Psoas muscle (tissue), 8 donors: ENCODE data around the gene DMWD. TPM values are rescaled to one million over a fixed set of nuclear protein-coding genes. Genes with fewer than 3 reads are reported as not detected.

Experiments
- ATAC-seq, 4 donors: fragments of 200-7000 bp; cut with Tn5 transposase; one replicate each; pipeline ENCODE4 v1.9.1; 2020; ENCODE audit warnings: moderate library complexity in 3 of 4, mild to moderate bottlenecking in 2 of 4
- DNase-seq, 2 donors: peaks; one replicate each; pipeline ENCODE4 v3.0.0-alpha.2; 2020
- H3K27ac ChIP-seq: fragments of 200-600 bp; one replicate; pipeline ENCODE4 v1.8.0; 2022
- H3K27me3 ChIP-seq, 3 donors: fragments of 200-600 bp in 1 of 3; one replicate each; pipeline versions ENCODE4 v1.6.1 to v1.8.0; 2013 to 2022; ENCODE audit warnings: low read length in 2 of 3, mild to moderate bottlenecking in 2 of 3, moderate library complexity in 1 of 3; ENCODE audit not compliant: insufficient read depth in 3 of 3
- H3K36me3 ChIP-seq, 2 donors: fragments of 200-600 bp in 1 of 2; one replicate each; pipeline versions ENCODE4 v1.6.1 to v1.8.0; 2013 to 2022; ENCODE audit warnings: low read depth in 1 of 2, mild to moderate bottlenecking in 1 of 2, moderate library complexity in 1 of 2; ENCODE audit not compliant: insufficient read depth in 1 of 2
- H3K4me1 ChIP-seq: fragments of 200-600 bp; one replicate; pipeline ENCODE4 v1.8.0; 2022
- H3K4me3 ChIP-seq: fragments of 200-600 bp; one replicate; pipeline ENCODE4 v1.8.0; 2022; ENCODE audit warnings: mild to moderate bottlenecking
- H3K9me3 ChIP-seq: fragments of 200-600 bp; one replicate; pipeline ENCODE4 v1.8.0; 2022
- WGBS, 3 donors: extraction: QIAGEN DNeasy Blood & Tissue Kit; methylation state at CpG; one replicate each; pipeline versions ENCODE4 v1.1.6 to v1.1.7; 2013; 5-methylcytosine and 5-hydroxymethylcytosine counted together
- intact Hi-C, 2 donors: fragments of 100-400 bp; cut with DNase I; formaldehyde crosslinking; loops; one replicate each; pipeline versions ENCODE4 v1.11.0 to v1.14.2; 2022
- polyA plus RNA-seq, 3 donors: library from polyadenylated mRNA; stranded (reverse); fragments of 200-250 nt; gene quantifications; one replicate each; pipeline ENCODE4 v1.2.3, GENCODE V29; 2013
- total RNA-seq, 4 donors: library from RNA; stranded (reverse); fragmentation: NEBNext Ultra II Directional in 2 of 4; extraction: Animal tissue kit (Norgen Biotek cat#: 25700) in 2 of 4; gene quantifications; one replicate each; pipeline versions ENCODE4 v1.2.1 to v1.2.4, GENCODE V29; 2021 to 2023
- TF ChIP-seq, protein P1 (sequence below): fragments of 200-600 bp; IDR thresholded peaks from one replicate; pipeline ENCODE4 v1.8.0; 2022; ENCODE audit warnings: antibody characterized with exemption
- donor health status: healthy with polysubstance abuse.
- donor health status: DM: no; HTN: no; CAD: no; lungs with moderate emphysema.
- donor health status: Bipolar disorder and iron deficiency.
- donor health status: healthy.
- donor health status: DM: yes; HTN: yes; CAD: no.
- donor health status: DM: no; HTN: no; CAD: no.
- donor health status: DM: no; HTN: no; CAD: no.
- donor health status: DM: yes; HTN: yes; CAD: no.

DMWD gene
- total and polyA plus RNA-seq, 7 donors: 38.4 to 104 (median 54.3) TPM

DNA sequence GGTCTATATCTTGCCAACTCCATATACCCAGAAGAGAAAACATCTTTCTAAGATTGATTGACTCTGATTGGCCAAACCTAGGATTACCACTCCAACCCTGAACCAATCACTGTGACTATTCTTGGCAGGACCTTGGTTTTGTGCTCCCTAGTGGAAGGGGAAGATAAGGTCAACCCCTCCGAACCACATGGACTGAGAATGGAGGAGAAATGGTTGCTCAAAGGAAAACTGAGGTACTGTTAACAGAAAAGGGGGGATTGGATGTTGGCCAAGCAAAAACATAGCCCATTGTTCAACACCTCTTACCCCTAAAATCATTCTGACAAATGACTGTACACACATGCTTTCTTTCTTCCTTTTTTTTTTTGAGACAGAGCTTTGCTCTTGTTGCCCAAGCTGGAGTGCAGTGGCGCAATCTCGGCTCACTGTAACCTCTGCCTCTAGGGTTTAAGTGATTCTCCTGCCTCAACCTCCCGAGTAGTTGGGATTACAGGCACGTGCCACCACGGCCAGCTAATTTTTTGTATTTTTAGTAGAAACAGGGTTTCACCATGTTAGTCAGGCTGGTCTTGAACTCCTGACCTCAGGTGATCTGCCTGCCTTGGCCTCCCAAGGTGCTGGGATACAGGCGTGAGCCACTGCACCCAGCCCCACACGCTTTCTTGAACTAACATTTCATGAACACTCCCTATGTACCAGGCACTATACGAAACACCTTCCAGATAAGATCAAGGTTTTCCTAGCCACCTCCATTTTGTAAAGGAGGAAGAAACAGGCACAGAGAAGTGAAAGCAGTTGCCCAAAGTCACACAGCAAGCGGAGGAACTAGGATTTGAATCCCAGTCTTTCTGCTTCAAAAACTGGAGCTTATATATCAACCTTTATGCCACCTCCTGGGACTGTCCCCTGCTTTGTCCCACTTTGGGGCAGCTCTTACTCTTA, 52.9 kb downstream of the DMWD start:
- 84 to 86% (median 85%) methylated on average over 10 of the region's 10 CpGs for WGBS, 3 donors
- intact Hi-C loops: no loop called here
- Histone ChIP-seq H3K27ac (no peak overlapping the region), H3K36me3 (no peaks in the 10 kb centered on the region), H3K27me3 (no peaks in the 10 kb centered on the region), H3K4me1 (no peaks in the 10 kb centered on the region), H3K4me3 (no peak overlapping the region), H3K9me3 (no peaks in the 10 kb centered on the region)
- ATAC-seq: peak in 1 of 4 donors; percentile 30
- TF ChIP-seq, protein P1, sequence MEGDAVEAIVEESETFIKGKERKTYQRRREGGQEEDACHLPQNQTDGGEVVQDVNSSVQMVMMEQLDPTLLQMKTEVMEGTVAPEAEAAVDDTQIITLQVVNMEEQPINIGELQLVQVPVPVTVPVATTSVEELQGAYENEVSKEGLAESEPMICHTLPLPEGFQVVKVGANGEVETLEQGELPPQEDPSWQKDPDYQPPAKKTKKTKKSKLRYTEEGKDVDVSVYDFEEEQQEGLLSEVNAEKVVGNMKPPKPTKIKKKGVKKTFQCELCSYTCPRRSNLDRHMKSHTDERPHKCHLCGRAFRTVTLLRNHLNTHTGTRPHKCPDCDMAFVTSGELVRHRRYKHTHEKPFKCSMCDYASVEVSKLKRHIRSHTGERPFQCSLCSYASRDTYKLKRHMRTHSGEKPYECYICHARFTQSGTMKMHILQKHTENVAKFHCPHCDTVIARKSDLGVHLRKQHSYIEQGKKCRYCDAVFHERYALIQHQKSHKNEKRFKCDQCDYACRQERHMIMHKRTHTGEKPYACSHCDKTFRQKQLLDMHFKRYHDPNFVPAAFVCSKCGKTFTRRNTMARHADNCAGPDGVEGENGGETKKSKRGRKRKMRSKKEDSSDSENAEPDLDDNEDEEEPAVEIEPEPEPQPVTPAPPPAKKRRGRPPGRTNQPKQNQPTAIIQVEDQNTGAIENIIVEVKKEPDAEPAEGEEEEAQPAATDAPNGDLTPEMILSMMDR: no peak
- no peak for DNase-seq

DNA sequence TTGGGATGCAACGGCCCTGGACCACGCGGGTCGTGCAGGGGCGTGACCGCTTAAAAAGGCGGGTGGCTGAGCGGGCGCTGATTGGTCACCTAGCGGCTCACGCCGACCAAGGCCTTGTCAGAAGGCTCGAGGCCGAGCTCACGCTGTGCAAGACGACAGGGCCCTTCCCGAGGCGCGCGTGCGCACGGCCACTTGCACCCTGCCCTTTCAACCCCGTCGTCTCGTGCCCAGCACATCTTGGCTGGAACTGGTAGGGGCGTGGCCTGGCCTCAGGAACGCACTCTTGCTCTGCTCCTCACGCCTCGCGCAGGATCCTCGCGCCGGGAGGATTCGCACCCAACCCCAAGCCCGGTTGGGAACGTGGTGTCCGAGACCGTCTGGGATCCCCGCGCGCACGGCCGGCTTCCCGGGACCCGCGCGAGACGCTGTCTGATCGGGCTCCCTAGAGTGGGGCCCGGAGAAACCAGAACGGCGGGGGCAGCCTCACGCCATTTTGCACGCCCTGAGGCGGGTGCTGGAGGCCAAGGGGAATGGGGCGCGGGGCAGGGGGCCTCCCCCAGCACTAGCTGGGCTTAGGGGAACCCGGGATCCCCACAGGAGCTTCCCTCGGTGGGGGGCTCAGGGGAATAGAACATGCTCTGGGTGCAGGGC, 59.4 kb downstream of the DMWD start, which contains the start of gene MEIOSIN:
Gene MEIOSIN (plus strand): TSS at position 280 of the 651 bp plus-strand sequence. CDS start 1,938 bp downstream, outside the sequence.
- intact Hi-C loops: loop anchor here in 1 of 2 donors (5.0 kb wide), 1 partner anchor 34 kb away; the partner anchor contains the start of gene SIX5
- ATAC-seq: no peak
- 90 to 93% (median 92%) methylated on average over 57 to 59 of the region's 59 CpGs for WGBS, 3 donors

More for the DNA sequence above, 59.4 kb downstream of the DMWD start, which contains the start of gene MEIOSIN:
- H3K36me3 ChIP-seq: no peaks in the 10 kb centered on the region
- H3K4me1 ChIP-seq: peaks cover 8% of the 10 kb centered on the region
- no peaks in the 10 kb centered on the region for H3K9me3 ChIP-seq
- no peak for DNase-seq
- H3K27me3 ChIP-seq: no peaks in the 10 kb centered on the region
- no peak within 1 kb of the TSS for H3K27ac ChIP-seq
- TF ChIP-seq, protein P1: no peak
- H3K4me3 ChIP-seq: no peak within 1 kb of the TSS

Other genes starting within 250 kb of the DMWD start
- 10 to 100 TPM; 14.0 to 27.6 (median 17.6) TPM for gene OPA3, start 208.0 kb downstream of the DMWD start, total RNA-seq
- gene OPA3, start 208.0 kb downstream of the DMWD start, polyA plus RNA-seq: 10 to 100 TPM in 2 of 3 donors, 1 to 10 TPM in 1; 9.1 to 15.8 (median 12.4) TPM
- 1 to 10 TPM; 3.0 to 7.5 (median 3.9) TPM for gene GPR4, start 190.6 kb downstream of the DMWD start, total RNA-seq
- gene GPR4, start 190.6 kb downstream of the DMWD start, polyA plus RNA-seq: 1 to 10 TPM; 1.6 to 2.6 (median 2.4) TPM
- gene EML2, start 153.4 kb downstream of the DMWD start, total RNA-seq: 10 to 100 TPM; 10.4 to 31.1 (median 18.3) TPM
- 1 to 10 TPM; 6.2 to 8.3 (median 6.7) TPM for gene EML2, start 153.4 kb downstream of the DMWD start, polyA plus RNA-seq
- not detected for gene GIPR, start 124.6 kb downstream of the DMWD start, total RNA-seq
- gene GIPR, start 124.6 kb downstream of the DMWD start, polyA plus RNA-seq: under 1 TPM in 2 of 3 donors, not detected in 1; under 0.01 to 0.08 TPM
- gene SNRPD2, start 100.9 kb downstream of the DMWD start, total RNA-seq: 100 to 1,000 TPM; 205 to 243 (median 222) TPM
- gene SNRPD2, start 100.9 kb downstream of the DMWD start, polyA plus RNA-seq: 100 to 1,000 TPM; 251 to 368 (median 326) TPM
- gene QPCTL, start 100.2 kb downstream of the DMWD start, total RNA-seq: 1 to 10 TPM in 2 of 4 donors, under 1 TPM in 2; 0.84 to 1.6 (median 1.1) TPM
- gene QPCTL, start 100.2 kb downstream of the DMWD start, polyA plus RNA-seq: 1 to 10 TPM in 1 of 3 donors, under 1 TPM in 2; 0.41 to 1.6 (median 0.84) TPM
- 10 to 100 TPM in 2 of 4 donors, 1 to 10 TPM in 2; 6.4 to 13.0 (median 9.9) TPM for gene FBXO46, start 61.9 kb downstream of the DMWD start, total RNA-seq
- gene FBXO46, start 61.9 kb downstream of the DMWD start, polyA plus RNA-seq: 1 to 10 TPM; 4.6 to 9.5 (median 5.0) TPM
- not detected for gene MEIOSIN, start 59.4 kb downstream of the DMWD start, total RNA-seq
- under 1 TPM in 1 of 3 donors, not detected in 2; 0.01 TPM for gene MEIOSIN, start 59.4 kb downstream of the DMWD start, polyA plus RNA-seq
- 10 to 100 TPM in 1 of 4 donors, 1 to 10 TPM in 3; 9.2 to 14.5 (median 9.4) TPM for gene SIX5, start 23.6 kb downstream of the DMWD start, total RNA-seq
- 1 to 10 TPM; 7.0 to 9.1 (median 8.7) TPM for gene SIX5, start 23.6 kb downstream of the DMWD start, polyA plus RNA-seq
- gene DMPK, start 10.4 kb downstream of the DMWD start, total RNA-seq: 100 to 1,000 TPM; 132 to 617 (median 337) TPM
- gene DMPK, start 10.4 kb downstream of the DMWD start, polyA plus RNA-seq: 10 to 100 TPM; 53.0 to 77.7 (median 77.0) TPM
- under 1 TPM in 2 of 4 donors, not detected in 2; 0.12 to 0.15 TPM for gene RSPH6A, start 22.5 kb upstream of the DMWD start, total RNA-seq
- under 1 TPM in 2 of 3 donors, not detected in 1; 0.03 to 0.05 TPM for gene RSPH6A, start 22.5 kb upstream of the DMWD start, polyA plus RNA-seq
- gene SYMPK, start 70.3 kb upstream of the DMWD start, total RNA-seq: 10 to 100 TPM; 47.6 to 80.3 (median 56.8) TPM
- 10 to 100 TPM; 27.6 to 37.3 (median 36.6) TPM for gene SYMPK, start 70.3 kb upstream of the DMWD start, polyA plus RNA-seq
- not detected for gene FOXA3, start 71.5 kb upstream of the DMWD start, total RNA-seq
- under 1 TPM; 0.05 to 0.35 (median 0.23) TPM for gene FOXA3, start 71.5 kb upstream of the DMWD start, polyA plus RNA-seq
- 10 to 100 TPM; 16.2 to 25.4 (median 21.1) TPM for gene IRF2BP1, start 93.3 kb upstream of the DMWD start, total RNA-seq
- gene IRF2BP1, start 93.3 kb upstream of the DMWD start, polyA plus RNA-seq: 10 to 100 TPM; 12.6 to 17.6 (median 14.2) TPM
- 10 to 100 TPM; 11.3 to 14.8 (median 13.1) TPM for gene MYPOP, start 109.8 kb upstream of the DMWD start, total RNA-seq
- 10 to 100 TPM; 10.6 to 20.7 (median 11.0) TPM for gene MYPOP, start 109.8 kb upstream of the DMWD start, polyA plus RNA-seq
- gene NANOS2, start 121.9 kb upstream of the DMWD start, total RNA-seq: not detected
- not detected for gene NANOS2, start 121.9 kb upstream of the DMWD start, polyA plus RNA-seq
- 1 to 10 TPM; 1.6 to 4.3 (median 2.7) TPM for gene NOVA2, start 181.0 kb upstream of the DMWD start, total RNA-seq
- under 1 TPM; 0.27 to 0.98 (median 0.60) TPM for gene NOVA2, start 181.0 kb upstream of the DMWD start, polyA plus RNA-seq
- 1 to 10 TPM; 4.9 to 6.2 (median 5.5) TPM for gene CCDC61, start 202.6 kb upstream of the DMWD start, total RNA-seq
- gene CCDC61, start 202.6 kb upstream of the DMWD start, polyA plus RNA-seq: 1 to 10 TPM; 2.9 to 5.3 (median 4.0) TPM
- gene PGLYRP1, start 230.2 kb upstream of the DMWD start, total RNA-seq: under 1 TPM in 1 of 4 donors, not detected in 3; 0.76 TPM
- under 1 TPM in 1 of 3 donors, not detected in 2; 0.08 TPM for gene PGLYRP1, start 230.2 kb upstream of the DMWD start, polyA plus RNA-seq
- gene IGFL4, start 248.2 kb upstream of the DMWD start, total RNA-seq: not detected
- gene IGFL4, start 248.2 kb upstream of the DMWD start, polyA plus RNA-seq: not detected